Measurements from ENCODE around the gene UTS2R.

The UTS2R gene

DNA sequence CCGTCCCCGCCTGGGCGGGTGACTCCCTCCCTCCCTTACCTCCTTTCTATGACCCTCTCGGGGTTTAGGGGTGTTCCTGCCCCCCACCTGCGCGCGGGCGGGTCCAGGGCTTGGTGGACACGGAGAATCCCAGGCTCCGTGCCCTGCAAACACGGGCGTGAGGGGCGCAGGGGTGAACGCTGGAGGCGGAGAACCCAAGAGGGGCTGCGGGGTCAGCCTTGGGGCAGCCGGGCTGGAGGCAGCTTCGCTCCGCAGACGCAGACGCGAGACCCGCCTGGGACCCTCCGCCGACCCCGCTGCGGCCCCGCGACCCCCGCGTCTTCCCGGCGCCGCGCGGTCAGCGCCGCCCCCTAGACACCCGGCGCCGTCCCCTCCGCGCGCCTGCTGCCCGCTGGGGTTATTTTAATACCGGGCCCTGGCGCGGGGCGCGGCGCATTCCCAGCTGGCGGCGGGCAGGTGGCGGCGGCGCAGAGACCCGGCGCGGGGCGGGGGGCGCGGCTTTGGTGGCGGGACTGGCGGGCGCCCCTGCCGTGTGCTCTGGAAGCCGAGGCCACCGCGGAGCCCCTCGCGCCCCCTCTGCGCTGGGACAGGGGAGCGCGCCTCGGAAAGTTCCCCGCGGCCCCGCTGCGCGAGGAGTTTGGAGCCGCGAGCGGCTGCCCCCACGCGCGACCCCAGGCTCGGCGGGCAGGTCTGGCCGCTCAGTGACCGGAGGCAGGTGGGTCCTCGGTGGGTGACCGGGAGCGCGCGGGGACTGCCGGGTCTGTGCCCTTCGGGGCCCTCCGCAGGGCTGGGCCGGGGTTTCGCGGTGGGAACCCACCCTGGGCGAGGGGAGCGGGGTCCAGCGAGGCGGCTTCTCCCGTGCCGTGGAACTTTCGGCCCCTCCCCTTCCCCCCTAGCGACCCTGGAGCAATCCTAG, at the start of gene UTS2R:
TSS of gene UTS2R (plus strand) at position 433 of the 916 bp plus-strand sequence. CDS start 2,560 bp downstream, outside the sequence.
- DNase-seq: no peak

DNA sequence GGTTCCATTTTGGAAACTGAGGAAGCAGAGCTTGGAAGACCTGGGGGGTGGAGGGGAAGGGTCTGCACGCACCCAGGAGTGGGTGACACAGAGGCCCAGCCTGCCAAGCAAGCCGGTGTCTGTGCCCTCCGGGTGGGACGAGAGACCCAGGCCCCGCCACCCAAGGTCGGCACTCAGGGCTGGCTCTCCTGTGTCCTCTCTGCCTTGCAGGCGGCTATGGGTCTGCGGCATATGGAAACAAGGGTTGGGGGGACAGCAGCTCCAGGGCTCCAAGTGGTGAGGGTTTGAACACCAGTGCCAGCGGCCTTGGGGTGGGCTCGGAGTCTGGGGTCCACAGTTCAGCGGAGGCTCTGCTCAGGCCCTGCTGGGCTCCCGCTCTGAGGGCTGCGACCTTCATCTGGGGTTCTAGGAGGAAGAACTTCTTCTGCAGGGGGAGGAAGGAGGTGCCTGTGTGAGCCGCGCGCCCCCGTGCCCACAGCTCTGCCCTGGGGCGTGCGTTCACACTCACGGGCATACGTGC, 49.6 kb upstream of the UTS2R start:
- DNase-seq: no peak

DNA sequence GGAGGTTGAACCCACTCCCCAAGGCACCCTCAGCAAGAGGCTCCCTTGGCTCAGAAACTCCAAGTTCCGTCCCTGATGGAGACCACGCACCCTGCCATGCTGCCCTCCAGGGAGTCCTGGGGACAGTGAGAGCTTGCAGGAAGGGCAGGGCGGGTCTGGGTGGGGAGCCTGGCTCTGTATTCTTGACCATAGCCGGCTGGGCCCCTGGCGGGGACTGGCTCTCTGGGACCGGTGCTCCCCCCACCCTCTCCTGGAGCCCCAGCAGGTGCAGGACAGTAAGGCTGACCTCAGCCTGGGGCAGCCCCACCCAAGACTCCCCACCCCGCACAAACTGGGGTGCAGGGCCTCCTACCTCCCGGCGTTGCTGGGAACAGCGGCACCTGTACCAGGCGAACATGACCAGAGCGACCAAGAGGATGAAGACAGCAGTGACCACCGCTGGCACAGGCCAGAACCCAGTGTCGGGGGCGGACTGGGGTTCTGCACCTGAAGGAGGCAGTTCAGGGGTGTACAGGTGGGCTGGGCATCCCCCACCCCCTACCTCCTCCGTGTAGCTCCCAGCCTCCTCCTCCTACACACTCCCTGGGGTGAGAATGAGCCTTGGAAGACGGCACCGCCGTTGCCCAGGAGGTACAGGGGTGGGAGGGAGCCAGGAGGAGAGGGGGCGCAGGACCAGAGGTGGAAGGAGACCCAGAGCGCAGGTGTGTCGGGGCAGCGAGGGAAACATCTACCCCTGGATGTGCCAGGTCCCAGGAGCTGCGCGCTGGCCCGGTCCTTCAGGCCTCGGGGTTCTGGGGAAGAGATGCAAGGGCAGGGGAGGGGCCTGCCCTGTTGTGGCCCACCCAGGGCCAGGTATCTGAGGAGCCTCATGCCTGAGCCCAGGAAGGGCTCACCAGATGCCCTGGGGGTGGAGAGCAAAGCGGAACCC, 48.8 kb upstream of the UTS2R start:
- DNase-seq: no peak

DNA sequence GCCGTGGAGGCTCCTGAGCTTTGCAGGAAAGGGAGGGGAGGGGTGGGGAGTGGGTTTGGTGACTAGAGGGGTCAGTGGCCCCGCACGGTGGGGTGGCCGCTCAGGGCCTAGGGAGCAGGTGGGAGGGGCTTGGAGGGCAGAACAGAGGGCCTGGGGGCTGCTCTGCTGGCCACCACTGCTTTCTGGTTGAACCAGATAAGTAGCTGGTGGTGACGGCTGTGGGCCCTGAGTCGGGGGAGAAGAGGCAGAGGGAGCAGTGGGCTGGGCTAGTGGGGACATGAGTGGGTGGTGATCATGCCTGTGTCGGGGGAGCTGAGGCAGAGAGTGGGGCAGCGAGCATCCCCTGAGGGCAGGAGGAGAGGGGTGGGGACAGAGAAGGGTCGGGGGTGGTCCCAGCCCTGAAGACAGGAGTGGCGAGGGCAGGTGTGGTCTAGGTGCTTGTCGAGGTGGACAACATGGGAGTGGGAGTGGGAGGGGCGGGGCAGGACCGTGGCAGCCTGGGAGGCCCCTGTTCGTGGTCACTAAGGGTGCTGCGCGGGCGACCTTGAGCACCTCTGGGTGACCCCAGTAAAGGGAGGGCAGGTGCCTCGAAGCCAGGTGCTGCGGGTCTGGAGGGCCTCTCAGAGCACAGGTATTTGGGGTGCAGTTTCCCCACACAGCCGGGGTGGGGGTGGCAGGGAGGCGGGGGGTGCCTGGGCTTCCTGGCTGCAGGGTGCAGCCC, 47.9 kb upstream of the UTS2R start:
- no peak for DNase-seq

DNA sequence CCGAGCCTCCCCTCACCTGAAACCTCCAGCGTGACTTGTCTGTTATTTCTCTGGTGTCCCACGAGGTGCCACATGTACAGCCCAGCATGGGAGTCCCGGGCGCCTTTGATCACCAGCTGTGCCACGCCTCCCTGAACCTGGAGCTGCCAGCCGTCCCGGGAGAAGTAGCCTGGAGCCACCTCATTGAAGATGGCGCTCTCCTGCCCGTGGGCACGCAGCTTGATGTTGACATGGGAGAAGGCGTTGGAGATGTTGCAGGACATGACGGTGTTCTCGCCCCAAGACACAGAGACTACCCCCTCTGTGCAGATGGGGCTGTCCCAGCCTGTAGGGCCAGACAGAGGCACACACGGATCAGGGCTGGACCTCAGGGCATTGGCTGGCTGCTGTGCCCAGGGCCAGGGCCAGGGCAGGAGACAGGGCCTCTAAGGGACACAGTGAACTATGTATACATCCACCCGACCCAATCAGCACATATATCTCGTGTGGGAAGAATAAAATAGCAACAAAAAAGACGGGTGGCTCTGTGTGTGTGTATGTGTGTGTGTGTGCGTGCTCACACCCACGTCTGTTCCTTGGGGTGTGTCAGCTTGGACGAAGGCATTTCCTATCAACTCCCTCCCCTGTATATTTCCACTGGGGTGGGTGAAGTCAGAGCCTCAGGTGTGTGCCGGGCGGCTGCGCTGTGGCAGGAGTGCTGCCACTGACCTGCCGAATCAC, 46.8 kb upstream of the UTS2R start:
- no peak for DNase-seq

DNA sequence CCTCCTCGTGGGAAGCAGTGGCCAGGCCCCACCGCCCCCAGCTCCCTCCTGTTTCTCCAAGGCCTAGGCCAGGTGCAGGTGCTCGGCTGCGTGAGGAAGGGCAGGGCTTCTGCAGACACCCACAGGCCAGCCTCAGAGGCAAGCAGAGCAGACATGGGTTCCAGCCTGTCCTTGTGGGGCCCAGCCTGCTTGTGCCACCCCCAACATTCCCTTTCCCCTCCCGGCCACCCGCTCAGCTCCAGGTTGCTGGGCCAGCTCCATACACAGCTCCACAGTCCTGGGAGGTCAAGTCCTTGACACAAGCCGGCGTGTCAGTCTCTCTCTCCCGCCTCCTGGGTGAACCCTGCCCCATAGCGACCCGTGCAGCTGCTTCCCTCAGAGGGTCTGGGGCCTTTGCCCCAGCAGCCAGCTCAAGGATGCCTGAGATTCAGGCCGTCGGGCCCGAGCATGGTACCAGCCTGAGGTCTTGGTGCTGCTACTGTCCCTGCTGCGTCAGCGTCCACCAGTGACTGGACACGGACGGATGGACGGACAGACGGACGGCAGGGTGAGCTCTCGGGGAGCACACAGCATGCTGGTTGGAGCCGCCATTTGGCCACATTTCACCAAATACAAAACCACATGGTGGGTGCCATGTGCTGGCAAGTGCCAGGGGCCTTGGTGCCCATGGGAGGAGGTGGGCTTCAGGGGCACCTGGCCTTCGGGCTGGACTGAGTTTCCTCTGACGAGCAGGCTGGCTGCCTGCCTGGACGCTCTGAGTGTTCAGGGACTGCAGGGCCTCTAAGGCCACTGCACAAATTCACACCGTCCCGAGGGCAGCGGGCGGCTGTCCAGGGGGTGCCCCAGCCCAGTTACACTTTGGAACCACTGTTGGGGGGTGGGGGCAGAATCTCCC, 46.0 kb upstream of the UTS2R start:
- no peak for DNase-seq

DNA sequence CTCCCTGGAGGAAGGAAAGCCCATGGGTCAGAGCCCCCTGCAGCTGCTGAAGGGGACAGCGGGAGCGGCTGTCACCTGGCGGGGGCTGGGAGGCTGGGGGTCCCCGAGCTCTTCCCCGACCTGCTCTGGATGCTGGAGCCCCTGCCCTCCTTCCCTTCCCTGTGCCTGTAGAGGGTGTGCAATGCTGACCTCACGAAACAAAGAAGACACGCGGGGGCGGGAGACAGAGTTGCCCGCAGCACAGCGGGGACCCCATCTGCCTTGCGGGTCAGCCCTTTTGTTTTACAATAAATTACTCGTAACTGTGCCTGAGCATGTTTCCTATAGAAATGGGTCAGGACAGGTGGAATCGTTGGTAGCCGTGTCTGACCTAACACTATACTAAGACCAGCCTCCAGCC, 44.3 kb upstream of the UTS2R start:
- no peak for DNase-seq

DNA sequence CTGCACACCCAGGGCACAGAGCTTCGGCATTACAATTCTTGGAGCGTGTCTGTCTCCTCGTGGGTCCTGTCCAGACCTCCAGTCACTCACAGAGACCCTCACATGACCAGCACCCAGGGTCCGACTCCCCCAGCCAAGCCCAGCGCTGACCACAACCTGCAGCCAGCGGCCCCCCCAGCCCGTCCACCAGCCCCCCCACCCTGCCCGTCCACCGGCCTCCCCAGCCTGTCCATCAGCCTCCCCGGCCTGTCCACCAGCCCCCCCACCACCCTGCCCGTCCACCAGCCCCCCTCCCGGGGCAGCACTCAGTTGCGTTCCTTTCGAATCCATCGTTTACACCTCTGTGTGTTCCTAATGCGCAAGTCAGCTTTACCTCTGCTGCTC, 43.8 kb upstream of the UTS2R start:
- DNase-seq: no peak

DNA sequence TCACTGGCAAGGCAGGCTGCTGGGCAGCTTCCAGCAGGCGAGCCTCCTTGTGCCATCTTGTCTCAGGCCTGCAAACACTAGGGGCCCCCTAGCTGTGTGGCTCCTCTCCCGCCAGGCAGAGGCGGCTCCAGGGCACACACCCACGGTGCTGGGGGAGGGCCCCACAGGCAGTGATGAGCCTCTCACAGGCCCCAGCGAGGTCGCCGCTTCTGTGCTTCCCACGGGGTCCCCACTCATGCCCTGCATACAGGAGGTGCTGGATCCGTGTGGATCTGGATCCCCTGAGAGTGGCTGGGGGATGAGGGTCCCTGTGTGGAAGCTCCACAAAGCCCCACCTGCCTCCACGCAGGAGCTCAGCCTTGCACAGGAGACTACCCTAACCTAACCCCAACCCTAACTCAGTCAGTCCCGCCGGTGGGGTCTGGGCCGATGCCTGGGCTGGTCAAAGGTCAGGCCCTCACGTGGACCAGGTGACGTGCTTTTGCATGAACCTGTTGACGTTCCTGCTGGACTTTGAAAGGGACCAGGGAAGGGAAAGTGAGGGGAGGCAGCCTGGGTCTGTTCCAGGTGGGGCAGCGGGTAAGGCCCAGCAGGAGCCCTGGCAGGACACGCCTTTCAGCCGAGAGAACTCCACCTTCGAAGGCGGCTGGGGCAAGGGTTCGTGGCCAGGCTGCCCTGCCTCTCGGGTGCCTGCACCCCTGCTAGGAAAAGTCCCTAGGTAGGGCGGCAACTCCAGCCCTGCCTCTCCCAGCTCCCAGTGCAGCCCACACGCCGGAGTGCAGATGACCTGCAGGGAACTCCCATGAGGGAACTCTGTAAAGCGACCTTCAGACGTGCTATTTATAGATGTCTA, 43.2 kb upstream of the UTS2R start:
- DNase-seq: no peak

DNA sequence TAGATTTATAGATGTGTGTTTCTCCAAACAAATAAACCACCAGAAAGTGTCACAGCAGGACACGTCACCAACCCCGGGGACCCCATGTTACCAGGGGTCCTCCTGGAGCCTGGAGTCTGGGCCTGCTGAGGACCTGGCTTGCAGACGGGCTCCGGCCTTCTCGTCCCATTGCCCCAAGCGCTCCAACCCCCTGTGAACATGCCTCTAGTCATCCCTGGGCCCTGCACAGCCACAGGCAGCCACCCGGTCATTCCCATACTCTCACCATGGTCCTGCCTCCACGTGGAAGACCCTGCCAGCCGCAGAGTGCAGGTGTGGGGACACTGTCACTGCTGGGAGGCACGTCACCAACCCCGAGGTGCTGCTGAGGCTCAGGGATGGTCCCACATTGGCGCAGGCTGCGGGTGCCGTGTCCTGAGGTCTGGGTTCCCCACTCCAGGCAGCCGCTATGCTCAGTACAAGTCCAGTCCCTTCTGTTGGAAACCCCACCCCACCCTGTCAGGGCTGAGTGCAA, 42.5 kb upstream of the UTS2R start:
- DNase-seq: no peak

DNA sequence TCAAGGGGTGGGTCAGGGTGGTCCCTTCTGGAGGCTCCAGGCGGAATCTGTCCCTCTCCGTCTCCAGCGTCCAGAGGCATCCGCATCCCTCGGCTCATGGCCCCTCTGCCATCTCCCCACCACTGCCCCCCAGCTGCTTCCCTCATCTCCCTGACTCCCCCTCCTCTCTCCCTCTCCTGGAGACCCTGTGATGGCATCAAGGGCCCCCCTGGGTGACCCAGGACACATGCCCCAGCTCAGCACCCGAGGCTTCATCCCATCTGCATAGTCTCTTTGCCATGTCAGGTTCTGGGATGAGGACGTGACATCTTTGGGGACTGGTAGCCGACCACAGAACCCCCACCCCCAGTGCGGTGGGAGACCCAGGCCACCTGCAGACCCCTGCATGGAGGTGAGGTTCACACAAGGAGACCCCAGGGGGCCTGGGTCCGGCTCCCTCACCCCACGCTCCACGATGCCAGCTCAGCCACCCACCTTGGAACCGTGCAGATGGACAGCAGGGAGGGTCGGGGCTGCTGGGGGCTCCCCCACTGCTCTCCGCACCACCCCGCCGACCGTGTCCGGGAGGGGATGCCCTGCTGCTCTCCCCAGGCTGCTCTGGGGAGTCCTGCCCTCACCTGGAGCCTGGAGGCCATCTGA, 41.8 kb upstream of the UTS2R start:
- no peak for DNase-seq

DNA sequence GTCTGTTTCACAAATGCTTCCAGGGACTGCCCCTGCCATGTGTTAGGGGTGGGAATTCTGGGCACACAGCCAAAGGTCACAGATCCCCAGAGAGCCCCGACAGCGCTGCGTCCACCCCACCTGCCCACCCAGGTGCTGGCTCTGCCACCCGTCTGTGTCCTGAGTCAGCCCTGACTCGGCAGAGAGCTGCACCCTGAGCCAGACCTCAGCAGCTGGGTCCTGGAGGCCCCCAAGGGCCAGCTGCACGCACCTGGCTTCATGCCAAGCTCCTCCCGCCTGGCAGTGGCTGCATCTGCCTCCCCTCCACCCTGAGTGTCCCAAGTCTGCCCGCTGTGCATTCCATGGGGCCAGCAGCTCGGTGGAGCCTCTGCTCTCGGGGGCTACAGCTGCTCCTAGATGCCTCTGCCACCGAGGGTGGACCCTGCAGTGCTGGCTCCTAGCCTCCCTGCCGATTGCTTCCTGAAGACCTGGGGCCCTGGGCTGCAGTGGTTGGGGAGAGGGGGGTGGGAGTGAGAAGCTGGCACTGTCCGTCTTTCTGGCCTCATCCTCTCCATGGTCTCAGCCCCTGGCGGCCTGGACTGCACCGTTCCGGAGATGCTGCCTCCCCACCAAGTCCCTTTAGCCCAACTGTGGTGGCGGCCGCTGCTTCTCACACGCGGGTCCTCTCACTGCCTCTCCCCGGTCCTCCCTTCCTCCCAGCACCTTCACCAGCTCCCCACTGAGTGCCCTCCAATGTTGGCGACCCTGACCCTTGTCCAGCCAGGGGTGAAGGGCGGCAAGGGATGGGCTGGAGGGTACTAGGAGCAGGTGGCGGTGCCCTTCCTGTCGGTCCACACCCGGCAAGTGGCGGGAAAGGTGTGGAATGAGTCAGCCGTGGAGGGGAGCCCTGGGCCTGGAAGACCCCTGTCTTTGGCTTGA, 41.0 kb upstream of the UTS2R start:
- DNase-seq: peak; percentile 92

DNA sequence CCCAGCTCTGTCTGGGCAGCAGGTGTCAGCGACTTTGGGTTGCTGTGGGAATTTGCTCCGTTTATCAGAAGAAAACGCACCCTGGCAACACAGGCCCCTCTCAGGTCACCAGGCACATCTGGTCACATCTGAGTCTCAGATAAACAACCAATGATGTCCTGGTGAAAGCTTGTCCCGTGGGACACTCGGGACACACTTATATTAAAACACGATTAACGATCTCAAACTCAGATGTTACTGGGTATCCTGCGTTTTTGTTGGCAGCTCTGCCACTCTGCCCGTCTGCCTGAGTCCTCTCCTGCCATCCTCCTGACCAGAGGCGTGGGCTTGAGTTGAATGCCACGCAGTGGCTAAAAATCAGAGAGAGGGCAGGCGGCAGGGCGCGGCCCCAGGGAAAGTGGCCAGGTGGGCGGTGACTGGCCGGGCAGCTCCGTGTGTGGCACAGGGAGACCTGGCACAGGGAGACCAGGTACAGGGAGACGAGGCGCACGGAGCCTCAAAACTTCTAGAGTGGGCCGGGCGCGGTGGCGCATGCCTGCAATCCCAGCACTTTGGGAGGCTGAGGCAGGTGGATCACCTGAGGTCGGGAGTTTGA, 40.1 kb upstream of the UTS2R start:
- DNase-seq: no peak

DNA sequence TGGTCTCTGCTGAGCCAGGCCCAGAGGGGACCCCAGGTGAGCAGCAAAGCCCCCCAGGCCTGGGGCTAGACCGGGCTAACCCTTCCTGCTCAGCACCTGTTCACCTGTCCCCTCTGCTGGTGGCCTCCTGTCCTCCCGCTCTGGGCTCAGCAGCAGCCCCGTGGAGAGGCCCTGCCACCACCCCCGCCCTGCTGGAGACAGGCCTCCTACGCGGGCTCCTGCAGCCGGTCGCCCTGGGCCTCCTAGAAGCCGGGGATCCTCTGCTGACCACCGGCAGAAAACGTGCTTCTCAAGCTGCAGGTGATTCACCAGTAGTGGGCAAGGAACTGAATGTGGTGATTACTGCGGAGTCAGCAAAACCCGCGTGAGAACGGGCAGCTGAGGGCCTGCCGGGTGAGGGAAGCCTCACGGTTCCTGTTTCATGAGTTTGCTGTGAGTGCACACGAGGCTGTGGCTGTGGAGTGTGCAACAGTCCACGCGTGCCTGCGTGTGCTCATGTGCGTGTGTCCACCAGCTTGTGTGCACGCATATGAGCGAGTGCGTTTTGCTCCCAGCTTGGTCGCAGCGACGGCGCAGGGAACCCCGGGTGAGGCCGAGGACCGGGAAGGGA, 38.8 kb upstream of the UTS2R start:
- peak; percentile 24 for DNase-seq

DNA sequence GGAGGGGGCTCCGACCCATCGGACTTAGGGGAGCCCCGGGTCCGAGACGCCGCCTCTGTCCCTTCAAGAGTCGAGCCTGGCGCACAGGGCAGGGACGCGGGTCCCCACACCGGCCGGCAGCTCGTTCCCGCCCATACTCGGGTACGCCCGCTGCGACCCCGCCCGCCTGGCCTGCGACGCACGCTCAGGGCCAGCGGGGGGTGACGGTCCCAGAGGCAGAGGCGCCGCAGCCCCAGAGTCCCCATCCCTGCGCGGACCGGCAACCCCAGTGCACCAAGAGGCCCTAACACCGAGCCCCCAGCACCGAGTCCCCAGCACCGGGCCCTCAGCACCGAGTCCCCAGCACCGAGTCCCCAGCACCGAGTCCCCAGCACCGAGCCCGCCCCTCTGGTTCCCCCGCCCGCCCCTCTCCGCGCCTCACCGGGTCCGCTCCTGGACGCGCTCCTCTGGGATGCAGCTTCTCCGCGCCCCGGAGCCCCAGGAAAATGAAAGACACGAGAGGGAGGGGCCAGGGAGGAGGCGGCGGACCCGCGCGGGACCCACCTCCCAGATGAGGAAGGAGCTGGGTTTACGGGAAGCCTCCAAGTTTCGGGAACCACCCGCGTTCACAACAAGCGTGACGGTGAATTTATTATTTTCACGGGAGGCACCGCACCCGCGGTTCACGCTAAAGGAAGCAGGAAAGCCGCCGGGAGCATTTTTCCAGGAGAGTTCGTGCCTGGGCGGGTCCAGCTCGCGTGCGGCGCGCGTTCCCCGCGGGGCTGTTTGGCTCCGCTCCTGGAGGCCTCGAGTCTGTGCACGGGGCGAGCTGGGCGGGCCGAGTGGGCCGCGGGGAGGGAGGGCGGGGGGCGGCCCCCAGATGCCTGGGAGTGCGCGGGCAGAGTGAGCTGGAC, 38.0 kb upstream of the UTS2R start, which contains the start of gene SECTM1:
TSS of gene SECTM1 (minus strand) at position 488 of the 893 bp plus-strand sequence. CDS start 6,526 bp downstream, outside the sequence.
- DNase-seq: no peak

DNA sequence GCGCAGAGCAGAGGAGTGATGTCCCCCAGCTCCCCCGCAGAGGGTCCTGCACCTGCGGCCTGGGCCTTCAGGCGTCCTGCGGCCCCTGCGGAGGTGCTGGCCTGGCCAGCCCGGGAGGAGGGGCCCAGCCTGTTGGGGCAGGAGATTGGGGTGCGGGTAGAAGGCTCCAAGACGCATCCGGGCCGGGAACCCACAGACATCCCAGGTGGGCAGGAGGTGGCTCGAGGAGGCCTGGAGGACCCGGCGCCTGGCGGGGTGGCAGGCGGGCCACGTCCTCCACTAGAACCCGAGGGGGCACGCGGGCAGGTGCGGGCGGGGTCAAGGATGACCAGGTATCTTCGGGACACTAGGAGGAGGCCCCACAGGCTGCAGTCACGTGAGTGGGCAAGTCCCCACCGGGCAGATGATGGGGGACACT, 37.4 kb upstream of the UTS2R start:
- no peak for DNase-seq
